OCI-LY7 (cell line): ENCODE results near the gene PRSS56.

ENCODE experiments used
- EZH2phosphoT487 ChIP-seq: fragments of 200-600 bp; sonication (generic); IDR thresholded peaks from 2 replicates; pipeline ENCODE4 v1.6.1; 2018; ENCODE audit warnings: low read depth, borderline replicate concordance, mild to moderate bottlenecking, mixed run types, antibody characterized with exemption, low read length, moderate library complexity, mixed read lengths
- TF ChIP-seq, protein P1 (sequence below): fragments of 200-600 bp; sonication (generic); conservative IDR thresholded peaks from 2 replicates; pipeline ENCODE4 v1.5.1; 2014; ENCODE audit warnings: mild to moderate bottlenecking, antibody characterized with exemption, low read length, moderate library complexity, mixed read lengths

DNA sequence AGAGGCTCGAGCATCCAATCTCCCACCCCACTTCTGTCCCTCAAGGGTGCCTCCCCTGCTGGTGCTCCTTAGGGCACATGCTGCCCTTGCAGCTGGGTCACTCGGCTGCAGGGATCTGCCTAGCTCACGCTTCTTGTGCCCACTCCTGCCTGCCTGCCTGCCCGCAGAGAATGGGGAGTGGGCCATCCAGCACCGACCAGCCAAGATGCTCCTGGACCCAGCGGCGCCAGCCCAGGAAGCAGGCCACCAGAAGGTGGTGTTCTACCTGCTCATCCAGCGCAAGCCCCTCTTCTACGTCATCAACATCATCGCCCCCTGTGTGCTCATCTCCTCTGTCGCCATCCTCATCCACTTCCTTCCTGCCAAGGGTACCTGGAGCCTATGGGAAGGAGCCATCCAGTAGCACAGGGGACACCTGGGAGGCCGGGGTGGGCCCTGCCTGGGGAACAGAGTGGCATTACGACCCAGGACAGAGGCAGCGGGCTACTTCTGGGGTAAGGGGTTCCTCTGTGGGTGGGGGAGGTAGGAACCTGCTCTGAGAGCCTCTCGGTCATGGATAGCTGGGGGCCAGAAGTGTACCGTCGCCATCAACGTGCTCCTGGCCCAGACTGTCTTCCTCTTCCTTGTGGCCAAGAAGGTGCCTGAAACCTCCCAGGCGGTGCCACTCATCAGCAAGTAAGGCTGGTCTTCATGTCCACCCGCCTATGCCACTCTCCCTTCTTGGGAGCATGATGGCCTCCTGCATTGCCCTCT lies 22.7 kb downstream of the PRSS56 start:
- TF ChIP-seq EZH2phosphoT487: no peak
- TF ChIP-seq, protein P1, sequence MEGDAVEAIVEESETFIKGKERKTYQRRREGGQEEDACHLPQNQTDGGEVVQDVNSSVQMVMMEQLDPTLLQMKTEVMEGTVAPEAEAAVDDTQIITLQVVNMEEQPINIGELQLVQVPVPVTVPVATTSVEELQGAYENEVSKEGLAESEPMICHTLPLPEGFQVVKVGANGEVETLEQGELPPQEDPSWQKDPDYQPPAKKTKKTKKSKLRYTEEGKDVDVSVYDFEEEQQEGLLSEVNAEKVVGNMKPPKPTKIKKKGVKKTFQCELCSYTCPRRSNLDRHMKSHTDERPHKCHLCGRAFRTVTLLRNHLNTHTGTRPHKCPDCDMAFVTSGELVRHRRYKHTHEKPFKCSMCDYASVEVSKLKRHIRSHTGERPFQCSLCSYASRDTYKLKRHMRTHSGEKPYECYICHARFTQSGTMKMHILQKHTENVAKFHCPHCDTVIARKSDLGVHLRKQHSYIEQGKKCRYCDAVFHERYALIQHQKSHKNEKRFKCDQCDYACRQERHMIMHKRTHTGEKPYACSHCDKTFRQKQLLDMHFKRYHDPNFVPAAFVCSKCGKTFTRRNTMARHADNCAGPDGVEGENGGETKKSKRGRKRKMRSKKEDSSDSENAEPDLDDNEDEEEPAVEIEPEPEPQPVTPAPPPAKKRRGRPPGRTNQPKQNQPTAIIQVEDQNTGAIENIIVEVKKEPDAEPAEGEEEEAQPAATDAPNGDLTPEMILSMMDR: no peak
